Measurements from ENCODE around the gene EIF5. TPM values are rescaled to one million over a fixed set of nuclear protein-coding genes. Genes with fewer than 3 reads are reported as not detected.

EIF5 gene
- total and polyA plus RNA-seq, 12 donors, result 35.7 to 555 (median 236) TPM

DNA sequence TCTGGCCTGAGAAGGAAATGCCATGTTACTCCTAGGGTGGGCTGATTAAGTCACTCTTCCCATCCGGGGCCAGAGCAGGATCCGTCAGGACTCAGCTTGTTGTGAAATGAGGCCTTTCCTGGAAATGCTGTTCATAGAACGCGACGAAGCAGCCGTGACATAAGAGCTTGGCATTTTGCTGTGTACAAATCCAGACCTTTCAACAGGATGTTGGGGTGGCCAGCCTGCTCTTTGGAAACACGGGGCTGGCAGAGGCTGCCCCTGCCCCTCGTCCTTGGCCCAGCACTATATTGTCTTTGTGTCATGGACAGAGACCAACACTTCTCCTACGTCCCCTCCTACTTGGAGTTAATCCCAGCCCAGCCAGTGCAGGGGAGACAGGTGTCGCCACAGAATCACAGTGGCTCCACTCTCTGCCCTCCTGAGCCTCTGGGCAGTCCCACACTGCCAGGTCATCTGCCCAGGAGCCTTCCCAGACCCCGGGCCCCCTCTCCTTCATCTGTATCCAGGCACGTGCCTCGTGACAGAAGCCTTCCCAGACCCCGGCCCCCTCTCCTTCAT is 18.6 kb upstream of the EIF5 start:
- DNase-seq, result peak in 6 of 7 donors; percentile 61 to 86 (median 77)
- Histone ChIP-seq H3K4me3 (no peak overlapping the region), H3K27me3 (no peaks in the 10 kb centered on the region), H3K9me3 (replicated peaks in 1 of 3) (no peaks in the 10 kb centered on the region), H3K4me1 (replicated peaks in 1 of 2) (peaks cover 0 to 11% of the 10 kb centered on the region in 2 donors), H3K27ac (peak overlapping the region in 3 of 5 donors; percentile 21 to 80 (median 74)), H3K36me3 (replicated peaks in 1 of 2) (no peaks in the 10 kb centered on the region)
- TF ChIP-seq, protein P1, sequence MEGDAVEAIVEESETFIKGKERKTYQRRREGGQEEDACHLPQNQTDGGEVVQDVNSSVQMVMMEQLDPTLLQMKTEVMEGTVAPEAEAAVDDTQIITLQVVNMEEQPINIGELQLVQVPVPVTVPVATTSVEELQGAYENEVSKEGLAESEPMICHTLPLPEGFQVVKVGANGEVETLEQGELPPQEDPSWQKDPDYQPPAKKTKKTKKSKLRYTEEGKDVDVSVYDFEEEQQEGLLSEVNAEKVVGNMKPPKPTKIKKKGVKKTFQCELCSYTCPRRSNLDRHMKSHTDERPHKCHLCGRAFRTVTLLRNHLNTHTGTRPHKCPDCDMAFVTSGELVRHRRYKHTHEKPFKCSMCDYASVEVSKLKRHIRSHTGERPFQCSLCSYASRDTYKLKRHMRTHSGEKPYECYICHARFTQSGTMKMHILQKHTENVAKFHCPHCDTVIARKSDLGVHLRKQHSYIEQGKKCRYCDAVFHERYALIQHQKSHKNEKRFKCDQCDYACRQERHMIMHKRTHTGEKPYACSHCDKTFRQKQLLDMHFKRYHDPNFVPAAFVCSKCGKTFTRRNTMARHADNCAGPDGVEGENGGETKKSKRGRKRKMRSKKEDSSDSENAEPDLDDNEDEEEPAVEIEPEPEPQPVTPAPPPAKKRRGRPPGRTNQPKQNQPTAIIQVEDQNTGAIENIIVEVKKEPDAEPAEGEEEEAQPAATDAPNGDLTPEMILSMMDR (IDR thresholded peaks at IDR 0.05), result no peak
- TF ChIP-seq POLR2A (IDR thresholded peaks at IDR 0.05), result no peak
- intact Hi-C loops (cut with DNase I), result no loop called here
- WGBS, 4 donors, result 64 to 89% (median 69%) methylated on average over 13 to 14 of the region's 14 CpGs

DNA sequence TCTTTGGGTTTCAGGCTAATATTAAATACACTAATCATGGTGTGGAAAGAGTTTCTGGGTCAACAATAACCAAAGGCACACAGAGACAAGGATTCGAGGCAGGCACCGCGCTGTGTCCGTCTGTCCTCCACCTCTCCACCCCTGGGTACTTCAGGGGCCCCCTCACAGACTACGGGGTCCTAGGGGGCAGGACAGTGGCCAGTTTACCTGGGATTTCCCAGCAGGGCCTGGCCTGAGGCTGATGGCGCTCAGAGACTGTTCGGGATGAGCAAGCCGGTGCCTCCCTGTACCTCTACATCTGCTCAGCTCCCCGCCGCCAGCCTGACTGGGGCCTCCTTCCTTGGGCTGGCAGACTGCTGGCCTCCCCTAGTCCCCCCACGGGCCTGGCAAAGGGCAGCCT is 18.1 kb upstream of the EIF5 start:
- H3K9me3 ChIP-seq (replicated peaks in 1 of 3), result no peaks in the 10 kb centered on the region
- no peak for TF ChIP-seq POLR2A (IDR thresholded peaks at IDR 0.05)
- TF ChIP-seq, protein P1 (IDR thresholded peaks at IDR 0.05), result no peak
- H3K36me3 ChIP-seq (replicated peaks in 1 of 2), result no peaks in the 10 kb centered on the region
- H3K27ac ChIP-seq, result peak overlapping the region in 3 of 5 donors; percentile 21 to 80 (median 74)
- H3K4me3 ChIP-seq, result no peak overlapping the region
- intact Hi-C loops (cut with DNase I), result no loop called here
- 83 to 95% (median 89%) methylated on average over 1 to 11 of the region's 11 CpGs for WGBS, 4 donors
- DNase-seq, result no peak
- no peaks in the 10 kb centered on the region for H3K27me3 ChIP-seq
- H3K4me1 ChIP-seq (replicated peaks in 1 of 2), result peaks cover 0 to 11% of the 10 kb centered on the region in 2 donors

DNA sequence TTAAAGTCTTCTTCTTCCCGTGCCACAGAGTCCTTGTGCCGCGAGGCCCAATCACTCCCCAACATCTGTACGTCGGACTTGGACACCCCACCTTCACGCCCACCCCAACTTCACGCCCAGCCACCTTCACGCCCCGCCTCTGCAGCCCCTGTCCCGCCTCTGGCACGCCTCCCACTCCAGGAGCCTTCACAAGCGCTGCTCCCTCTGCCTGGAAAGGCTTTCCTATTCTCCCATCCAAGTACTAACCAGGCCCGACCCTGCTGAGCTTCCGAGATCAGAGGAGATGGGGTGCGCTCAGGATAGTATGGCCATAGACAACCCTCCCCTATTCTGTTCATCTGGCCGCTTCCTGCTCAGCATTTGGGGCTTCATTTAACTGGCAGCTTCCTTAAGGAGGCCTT is 17.3 kb upstream of the EIF5 start:
- H3K9me3 ChIP-seq (replicated peaks in 1 of 3), result no peaks in the 10 kb centered on the region
- TF ChIP-seq POLR2A (IDR thresholded peaks at IDR 0.05), result no peak
- TF ChIP-seq, protein P1 (IDR thresholded peaks at IDR 0.05), result no peak
- intact Hi-C loops (cut with DNase I), result no loop called here

DNA sequence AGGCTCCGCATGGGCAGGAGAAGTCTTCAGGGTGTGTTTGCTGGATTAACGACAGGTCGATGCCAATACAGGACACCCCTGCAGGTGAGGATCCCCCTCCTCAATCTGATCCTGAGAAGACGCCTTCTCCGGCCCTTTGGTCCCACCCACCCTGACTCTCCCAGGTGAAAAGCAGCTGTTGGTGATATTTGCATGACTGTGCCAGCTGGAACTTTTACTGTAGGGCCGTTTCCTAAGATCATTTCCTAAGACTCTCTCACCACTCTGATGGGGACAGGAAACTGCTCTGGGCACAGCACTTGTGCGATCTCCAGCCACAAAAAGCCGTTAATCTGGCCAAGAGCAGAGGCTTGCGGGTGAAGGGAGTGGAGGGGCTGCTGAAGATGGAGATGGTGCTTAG is 16.8 kb upstream of the EIF5 start:
- Histone ChIP-seq H3K4me1 (replicated peaks in 1 of 2) (peaks cover 0 to 11% of the 10 kb centered on the region in 2 donors), H3K36me3 (replicated peaks in 1 of 2) (no peaks in the 10 kb centered on the region), H3K27me3 (no peaks in the 10 kb centered on the region), H3K4me3 (no peak overlapping the region), H3K9me3 (replicated peaks in 1 of 3) (no peaks in the 10 kb centered on the region), H3K27ac (no peak overlapping the region)
- WGBS, 4 donors, result 65 to 82% (median 67%) methylated on average over 6 to 9 of the region's 9 CpGs
- intact Hi-C loops (cut with DNase I), result no loop called here
- no peak for DNase-seq
- TF ChIP-seq, protein P1 (IDR thresholded peaks at IDR 0.05), result no peak
- TF ChIP-seq POLR2A (IDR thresholded peaks at IDR 0.05), result no peak

More for the DNA sequence above, 17.3 kb upstream of the EIF5 start:
- Histone ChIP-seq H3K36me3 (replicated peaks in 1 of 2) (no peaks in the 10 kb centered on the region), H3K4me3 (no peak overlapping the region), H3K27ac (no peak overlapping the region), H3K4me1 (replicated peaks in 1 of 2) (peaks cover 0 to 11% of the 10 kb centered on the region in 2 donors), H3K27me3 (no peaks in the 10 kb centered on the region)
- no peak for DNase-seq
- WGBS, 4 donors, result 90 to 95% (median 91%) methylated on average over 16 of the region's 16 CpGs
